Hepatocyte (in vitro differentiated cells): ENCODE measurements around the gene PKP4.

Experiments
- CTCF ChIP-seq: fragments of 200-600 bp; sonication (generic); IDR thresholded peaks from 2 replicates; pipeline ENCODE4 v1.5.1; 2016; ENCODE audit warnings: antibody characterized with exemption, mild to moderate bottlenecking; ENCODE audit not compliant: poor library complexity
- EZH2 ChIP-seq: fragments of 200-600 bp; sonication (generic); IDR thresholded peaks from 2 replicates; pipeline ENCODE4 v1.6.1; 2016; ENCODE audit warnings: antibody characterized with exemption, mild to moderate bottlenecking, borderline replicate concordance

- TF ChIP-seq CTCF (no peak), EZH2 (no peak)
Observed at GRCh38 chr2:158726911-158727592, 270.3 kb downstream of the PKP4 start.
